HG02678 (cell line): ENCODE data around the gene DSTN.

ENCODE experiments used
- ATAC-seq: cut with Tn5 transposase; IDR thresholded peaks from one replicate; pipeline ENCODE4 v1.9.1; 2021; ENCODE audit warnings: mild to moderate bottlenecking, moderate library complexity; ENCODE audit not compliant: unreplicated experiment

The DSTN gene

DNA sequence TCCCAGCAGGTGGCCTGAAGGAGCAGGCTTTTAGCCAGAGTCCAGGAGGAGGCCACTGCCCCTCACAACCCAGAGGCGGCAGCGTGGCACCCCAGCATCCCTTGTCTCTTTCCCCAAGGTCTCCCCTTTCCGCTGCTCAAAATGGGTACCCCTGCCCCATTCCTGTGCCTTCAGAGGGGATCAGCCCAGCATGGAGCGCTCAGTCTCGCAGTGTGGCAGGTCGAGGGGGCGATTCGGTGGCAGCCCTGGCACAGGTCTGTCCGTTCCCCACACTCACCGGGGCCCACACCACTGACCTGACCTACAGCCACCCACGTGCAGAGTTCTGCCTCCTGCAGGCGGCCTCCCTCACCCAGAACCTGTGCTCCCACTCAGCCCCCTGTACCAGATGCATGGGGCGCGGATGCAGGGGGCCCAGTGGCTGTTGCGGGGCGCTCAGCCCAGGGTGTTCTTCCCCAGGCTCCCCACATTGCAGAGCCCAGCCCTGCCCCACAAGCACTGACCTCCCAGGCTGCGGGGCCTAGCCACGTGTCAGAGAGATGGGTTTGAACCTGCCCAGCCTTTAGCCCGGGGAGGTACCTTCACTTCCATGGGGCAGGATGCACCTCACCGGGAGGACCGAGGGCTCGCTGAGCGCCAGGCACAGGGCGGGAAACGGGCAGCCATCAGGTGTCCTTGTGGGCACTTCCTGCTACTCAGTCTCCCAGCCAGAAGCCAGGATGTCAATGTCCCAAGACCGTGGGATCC is 41.8 kb downstream of the DSTN start:
- ATAC-seq = no peak

DNA sequence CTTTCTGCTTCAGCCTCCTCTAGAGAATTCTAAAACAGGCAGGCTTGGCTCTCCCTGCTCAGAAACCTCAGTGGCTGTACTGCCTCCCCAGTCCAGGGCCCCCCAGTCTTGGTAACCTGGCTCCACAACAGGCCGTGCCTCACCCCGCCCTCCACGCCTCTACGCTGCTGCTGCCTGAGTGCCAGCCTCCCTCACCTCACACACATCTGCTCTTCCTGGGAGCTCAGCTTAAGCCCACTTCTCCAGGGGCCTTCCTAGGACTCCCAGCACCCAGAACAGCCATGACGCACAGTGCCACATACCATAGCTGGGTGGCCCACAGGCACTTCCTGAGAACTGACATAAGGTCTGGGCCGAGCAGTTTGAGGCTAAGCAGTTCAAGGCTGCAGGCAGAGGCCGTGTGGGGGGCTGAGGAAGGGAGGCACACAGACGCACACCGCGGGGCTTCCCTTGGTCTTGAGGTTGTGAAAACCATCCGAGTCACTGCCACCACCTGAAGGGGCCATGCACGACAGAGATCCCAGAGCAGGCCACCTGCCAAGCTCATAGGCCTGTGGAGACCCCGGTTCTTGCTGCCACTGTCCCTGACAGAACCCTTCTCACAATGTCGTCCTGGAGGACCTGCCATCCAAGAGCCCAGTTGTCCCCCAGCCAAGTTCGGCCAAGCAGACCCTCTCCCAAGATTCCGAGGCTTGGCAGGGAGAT is 42.6 kb downstream of the DSTN start:
- ATAC-seq = no peak

DNA sequence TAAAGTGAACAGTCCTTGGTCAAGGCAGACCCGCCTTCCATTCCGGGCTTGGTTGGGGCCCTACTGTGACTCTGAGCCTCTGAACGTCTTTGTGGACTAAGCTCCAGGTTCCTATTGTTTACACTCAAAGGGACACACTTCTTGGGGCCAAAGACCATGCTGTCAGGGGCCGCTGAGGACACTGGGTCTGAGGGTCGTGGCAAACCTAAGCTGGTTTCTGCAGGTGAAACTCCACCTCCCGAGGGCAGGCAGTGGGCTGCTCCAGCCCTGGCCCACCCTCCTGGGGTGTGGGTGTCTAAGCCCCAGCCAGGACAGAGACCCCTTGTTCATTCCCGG is 43.1 kb downstream of the DSTN start:
- no peak for ATAC-seq

- ATAC-seq = no peak
These were observed 43.7 kb downstream of the DSTN start for GRCh38 chr20:17613328-17614175.

DNA sequence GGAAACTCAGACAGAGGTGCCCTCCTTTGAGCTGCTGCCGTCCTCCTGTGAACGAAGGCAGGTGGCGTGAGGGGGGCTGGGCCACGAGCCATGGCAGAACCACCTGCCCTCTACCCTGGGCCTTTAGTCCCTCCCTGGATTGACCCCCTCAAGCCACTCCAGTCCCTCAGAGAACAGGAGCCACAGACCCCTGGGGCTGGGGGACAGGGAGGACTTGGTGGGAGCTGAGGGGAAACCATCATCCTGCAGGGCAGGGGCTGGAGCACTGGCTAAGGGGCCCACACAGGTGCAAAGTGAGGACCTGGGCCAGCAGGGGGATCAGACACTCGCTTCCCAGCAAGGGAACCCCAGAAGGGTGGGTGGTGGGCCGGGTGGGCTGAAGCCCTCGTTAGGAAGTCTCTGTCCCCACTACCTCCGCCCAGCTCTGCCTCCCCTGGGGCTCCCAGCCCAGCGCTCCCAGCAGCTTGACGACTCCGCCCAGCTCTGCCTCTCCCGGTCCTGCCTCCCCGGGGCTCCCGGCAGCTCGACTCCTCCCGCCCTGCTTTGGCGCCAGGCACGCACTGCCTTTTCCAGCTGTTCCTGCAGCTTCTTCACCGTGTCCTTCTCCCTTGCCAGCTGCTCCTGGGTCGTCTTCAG is 44.4 kb downstream of the DSTN start:
- ATAC-seq = no peak

DNA sequence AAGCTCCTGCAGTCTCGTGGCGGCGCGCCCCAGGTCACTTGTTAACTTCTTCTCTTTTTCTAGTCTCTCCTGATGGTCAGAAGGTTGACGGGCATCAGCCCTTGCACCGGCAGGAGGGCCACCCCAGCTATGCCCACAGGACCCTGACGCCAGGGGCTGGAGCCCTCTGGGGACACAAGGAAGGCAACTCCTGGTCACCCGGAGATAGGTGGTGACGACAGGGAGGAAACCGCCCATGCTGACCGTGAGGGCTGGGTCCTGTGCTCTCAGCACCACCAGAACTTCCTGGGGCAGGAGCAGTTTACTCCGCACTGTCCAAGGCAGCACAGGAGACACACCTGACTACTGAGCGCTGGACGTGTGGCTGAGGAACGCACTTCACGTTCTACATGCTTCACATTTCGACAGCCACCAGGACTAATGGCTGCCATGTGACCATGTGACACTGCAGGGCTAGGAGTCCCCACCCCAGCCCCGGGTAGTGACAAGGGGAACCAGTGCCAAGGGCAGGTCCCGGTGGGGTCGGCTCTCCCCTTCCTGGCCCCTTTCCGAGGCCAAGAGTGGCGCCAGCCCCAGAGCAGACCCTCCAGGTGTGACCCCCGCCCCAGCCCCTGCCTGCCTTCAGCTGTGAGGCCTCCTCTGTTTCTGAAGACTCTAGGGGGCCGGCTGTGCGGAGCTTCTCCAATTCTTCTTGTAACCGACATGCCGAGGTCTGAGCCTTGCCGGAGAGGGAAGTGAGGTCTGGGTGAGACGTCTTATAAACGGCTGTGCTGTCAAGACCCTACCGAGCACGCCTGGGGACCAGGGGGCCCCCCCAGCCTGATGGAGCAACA is 45.2 kb downstream of the DSTN start:
- ATAC-seq = no peak

DNA sequence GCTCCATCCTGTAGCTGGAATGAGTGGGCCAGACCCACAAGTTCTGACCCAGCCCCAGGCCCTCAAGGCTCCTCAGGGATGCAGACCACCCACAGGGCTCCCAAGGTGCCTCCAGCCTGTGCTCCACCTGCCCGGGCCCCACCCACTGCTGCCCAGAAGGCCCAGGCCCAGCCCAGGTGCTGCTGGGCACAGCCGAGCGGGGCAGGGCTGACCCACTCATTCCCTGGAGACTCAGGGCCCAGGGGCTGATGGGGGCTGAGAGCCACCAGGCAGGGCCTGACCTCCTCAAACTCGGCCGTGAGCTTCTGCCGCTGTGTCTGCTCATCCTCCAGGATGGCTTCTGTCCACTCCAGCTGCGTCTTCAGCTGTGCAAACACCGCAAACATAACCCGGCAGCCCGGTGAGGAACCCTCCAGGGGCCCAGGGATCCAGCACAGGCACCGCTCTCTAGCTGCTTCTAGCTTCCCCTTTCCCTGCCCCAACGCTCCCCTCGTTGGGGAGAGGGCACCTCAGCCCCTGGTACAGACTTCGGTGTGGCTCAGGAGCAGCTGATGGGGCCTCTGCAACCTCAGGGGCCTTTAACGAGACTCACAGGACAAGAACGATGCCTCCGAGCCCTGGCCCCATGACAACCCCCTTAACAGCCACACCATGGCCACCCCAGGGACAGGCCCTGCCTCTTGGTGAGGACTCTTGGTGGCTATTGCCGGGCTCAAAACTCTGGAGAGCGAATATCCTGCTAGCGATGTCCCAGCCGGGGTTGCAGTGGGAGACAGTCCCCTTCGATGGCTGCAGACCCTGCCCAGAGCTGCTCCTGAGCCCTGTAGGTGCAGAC is 46.0 kb downstream of the DSTN start:
- no peak for ATAC-seq

DNA sequence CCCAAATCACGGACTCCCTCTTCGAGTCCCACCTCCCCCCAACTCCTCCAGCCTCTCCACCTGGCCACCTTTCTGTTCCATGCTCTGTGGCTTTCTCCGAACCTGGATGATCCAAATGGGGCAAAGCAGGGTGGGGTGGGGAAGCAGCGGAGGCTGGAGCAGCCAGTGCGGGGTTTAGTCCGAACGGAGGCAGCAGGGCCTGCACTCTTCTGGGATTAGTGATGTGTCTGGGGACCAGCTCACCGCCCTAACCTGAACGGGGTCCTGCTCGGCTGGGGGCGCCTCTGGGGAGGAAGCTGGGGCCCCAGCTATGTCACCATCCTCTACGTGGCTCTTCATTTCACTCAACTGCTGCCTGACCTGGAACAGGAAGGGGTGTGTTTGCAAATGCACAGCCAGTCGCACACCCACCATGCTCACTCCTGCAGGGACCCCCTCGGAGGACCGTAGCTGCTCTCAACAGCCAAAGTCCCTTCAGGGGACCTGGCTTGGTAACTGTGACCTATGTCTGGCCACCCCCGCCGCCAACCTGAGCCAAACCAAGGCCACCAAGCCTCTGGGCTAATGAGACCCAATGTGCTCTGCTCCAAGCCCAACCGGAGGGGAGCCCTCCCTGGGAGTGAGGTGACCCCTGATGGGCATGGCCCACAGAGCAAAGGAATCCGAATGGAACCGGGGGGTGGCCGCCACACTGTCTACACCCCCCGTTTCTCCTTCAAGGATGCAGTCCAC is 46.8 kb downstream of the DSTN start:
- no peak for ATAC-seq

DNA sequence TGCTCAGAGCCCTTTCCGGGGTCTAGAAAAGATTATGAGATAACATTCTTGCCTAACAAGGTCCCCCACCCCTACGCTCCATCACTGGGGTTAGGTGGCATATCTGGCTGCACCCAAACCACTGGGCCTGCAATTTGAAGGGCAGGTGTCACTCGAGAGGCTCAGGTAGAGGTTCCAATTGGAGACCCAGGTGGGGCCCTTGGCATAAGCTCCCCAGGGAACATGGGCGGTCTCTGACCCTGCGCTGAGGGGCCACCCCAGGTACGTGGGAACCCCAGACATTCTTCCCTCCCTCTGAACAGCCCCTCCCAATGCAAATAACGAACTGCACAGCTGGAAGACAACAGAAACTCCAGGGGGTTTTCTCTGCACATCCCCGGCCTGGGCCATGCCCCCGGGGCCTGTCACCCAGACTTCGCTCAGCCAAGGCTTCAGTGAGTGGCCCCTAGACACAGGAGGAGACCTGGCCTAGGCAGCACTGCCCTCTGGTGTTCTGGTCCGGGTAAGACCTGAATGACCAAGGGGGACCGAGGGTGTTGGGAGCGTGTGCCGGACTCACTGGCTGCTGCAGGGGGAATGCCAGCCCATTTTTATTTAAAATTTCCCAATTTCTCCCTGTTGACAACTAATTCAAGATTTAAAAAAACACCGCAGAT is 47.5 kb downstream of the DSTN start:
- no peak for ATAC-seq

DNA sequence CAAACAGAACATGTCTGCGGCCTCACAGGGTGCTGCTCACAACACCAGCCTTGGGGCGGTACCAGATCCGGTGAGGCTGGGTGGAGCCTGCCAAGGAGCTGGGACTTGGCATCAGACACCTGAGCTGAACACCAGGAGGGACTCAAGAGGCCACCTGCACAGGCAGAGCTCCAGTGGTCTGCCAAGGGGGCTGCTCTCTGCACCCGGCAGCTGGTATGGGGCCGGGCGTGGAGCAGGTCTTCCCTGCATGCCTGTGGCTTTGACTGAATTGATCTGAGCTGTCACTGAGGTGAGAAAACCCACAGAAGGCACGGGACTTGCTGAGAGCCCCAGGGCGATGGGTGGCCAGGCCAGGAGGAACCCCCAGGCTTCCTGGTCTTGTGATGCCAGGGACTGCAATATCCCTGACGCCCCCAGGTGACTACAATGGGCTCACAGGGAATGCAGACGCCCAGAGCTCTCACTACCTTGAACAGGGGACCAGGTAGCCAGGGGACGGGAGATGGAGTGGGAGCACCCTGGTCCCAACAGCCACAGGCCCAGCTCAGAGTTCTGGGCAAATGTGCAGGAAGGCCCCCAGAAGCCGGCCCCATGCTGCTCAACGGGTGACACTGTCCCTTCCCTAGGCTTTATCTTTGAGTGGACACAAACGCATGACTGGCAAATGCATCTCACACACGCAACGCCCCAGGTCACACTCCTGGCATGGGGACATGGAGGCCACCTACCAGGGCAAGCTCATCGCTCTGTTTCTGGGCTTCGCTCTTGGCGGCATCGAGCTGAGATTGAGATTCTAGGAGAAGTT is 48.2 kb downstream of the DSTN start:
- ATAC-seq = no peak

GRCh38 chr20:17618673-17619013 is 48.8 kb downstream of the DSTN start:
- ATAC-seq = no peak

GRCh38 chr20:17619351-17620093 is 49.6 kb downstream of the DSTN start:
- no peak for ATAC-seq

DNA sequence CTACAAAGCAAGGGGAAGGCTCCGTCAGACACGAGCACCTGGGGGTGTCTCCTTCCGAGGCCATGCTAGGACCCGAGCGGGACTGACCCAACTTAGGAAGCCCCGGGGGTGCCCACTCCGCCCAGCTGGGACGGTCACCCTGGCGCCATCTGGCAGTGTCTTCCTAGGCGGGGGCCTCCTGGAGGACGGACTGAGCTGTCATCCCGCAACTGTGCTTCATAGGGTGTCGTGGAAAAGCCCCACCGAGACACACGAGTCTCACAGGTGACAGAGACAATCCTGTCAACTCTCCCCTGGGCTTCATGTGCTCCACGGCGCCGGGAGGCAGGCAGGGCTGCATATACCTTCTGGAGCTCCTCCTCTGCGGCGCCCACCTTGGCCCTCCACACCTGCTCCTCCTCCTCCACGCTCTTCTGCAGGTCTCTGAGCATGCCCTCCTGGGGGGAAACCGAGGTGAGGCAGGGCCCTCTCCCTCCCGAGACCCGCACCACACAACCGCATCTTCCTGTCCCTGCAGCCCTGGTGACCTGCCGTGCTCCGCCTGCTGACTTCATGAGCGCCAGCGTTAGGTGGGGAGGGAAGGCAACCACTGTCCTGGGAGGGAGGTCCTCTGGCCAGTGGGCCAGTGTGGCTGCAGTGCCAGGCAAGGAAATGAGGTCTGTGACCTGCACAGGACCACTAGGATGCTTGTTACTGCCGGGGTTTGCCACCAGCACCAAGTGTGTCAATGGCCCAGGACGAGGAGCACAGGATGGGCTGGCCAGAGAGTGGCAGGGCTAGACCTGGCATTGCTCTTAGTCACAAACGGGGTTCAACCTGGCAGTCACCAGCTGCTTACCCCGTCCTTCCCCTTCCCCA is 50.7 kb downstream of the DSTN start:
- ATAC-seq = no peak

- no peak for ATAC-seq
These were observed 51.5 kb downstream of the DSTN start for GRCh38 chr20:17621229-17621968.

DNA sequence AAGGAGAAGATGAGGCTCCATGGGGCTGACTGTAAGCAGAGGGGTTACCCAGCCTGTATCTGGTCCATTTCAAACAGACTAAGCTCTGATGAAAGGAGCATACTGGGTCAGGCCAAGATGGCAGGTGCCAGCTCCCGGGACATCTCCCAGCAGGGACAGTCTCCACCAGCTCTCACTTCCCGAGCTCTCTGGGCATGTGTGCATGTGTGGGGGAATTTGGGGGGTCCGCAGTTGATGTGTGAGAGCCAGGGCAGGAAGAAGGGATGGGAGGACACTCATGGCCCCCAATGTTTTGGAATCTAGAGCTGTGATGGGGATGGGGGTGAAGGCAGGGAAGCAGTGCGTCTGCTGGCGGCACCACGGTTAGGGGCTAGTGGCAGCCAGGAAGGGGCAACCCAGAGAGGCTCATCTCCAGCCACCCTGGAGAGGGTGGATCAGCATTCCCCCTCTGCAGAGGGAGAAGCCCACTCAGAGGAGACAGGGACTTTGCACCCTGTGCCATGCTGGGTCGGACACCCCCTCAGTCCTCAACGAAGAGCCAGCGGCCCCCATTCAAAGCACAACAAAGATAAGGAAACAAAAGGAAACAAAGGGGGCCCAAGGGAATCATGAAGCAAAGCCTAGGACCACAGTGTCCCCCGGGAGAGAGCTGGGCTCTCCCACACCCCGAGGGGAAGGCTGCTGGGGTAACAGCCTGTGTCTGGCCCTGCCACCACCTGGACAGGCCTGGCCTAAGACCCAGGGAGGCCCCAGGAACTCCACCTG is 52.4 kb downstream of the DSTN start:
- ATAC-seq = no peak
